ENCODE measurements around the gene POLR2J2.
"Not testable (repeated sequence)": the region's sequence is repeated elsewhere in the genome, so short reads cannot be mapped to it uniquely, and the experiment has no call there.

DNA sequence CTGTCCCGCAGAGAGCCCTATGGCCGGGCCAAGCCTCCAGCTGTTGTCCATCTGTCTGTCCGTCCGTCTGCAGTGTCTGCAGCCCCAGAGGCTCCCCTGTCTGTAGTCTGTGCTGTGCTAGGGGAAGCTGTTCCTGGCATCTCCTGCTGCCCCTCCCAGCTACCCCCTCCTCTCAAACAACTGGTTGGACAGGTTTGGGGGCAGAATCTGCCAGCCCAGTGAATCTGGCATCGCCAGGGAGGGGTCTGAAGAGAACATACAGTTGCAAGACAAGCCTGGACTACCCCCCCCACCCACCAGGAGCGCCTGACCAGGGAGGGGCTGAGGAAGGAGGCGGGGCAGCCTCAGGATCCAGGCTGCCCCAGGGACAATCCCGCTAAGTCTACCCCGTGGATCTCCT is 28.8 kb downstream of the POLR2J2 start, which contains the start of gene UPK3BL1:
- TF ChIP-seq CTCF (conservative IDR thresholded peaks at IDR 0.05; ENCODE audit: low read depth, low read length); EZH2 (IDR thresholded peaks at IDR 0.05; ENCODE audit: borderline replicate concordance, low read depth, low read length, poor library complexity, severe bottlenecking): not testable (repeated sequence)

Measured in A673 (cell line).